ENCODE data around the gene ARHGEF12.

The ARHGEF12 gene

GRCh38 chr11:120515186-120515723, 179.0 kb downstream of the ARHGEF12 start:
- TF ChIP-seq HDGF (IDR thresholded peaks at IDR 0.05; ENCODE audit: borderline replicate concordance) (no peak), FOXM1 (IDR thresholded peaks at IDR 0.05; ENCODE audit: borderline replicate concordance) (no peak), FOXA1 (IDR thresholded peaks at IDR 0.05) (no peak), SP1 (IDR thresholded peaks at IDR 0.05) (no peak), FOXK2 (IDR thresholded peaks at IDR 0.05) (no peak), SUZ12 (IDR thresholded peaks at IDR 0.05) (no peak), NFRKB (IDR thresholded peaks at IDR 0.05) (no peak), BHLHE40 (IDR thresholded peaks at IDR 0.05; ENCODE audit: borderline replicate concordance) (no peak), CTBP1 (IDR thresholded peaks at IDR 0.05; ENCODE audit: borderline replicate concordance) (no peak), LEF1 (IDR thresholded peaks at IDR 0.05; ENCODE audit: borderline replicate concordance) (no peak), ZNF384 (IDR thresholded peaks at IDR 0.05) (no peak), ARNT (IDR thresholded peaks at IDR 0.05) (no peak), ELF4 (IDR thresholded peaks at IDR 0.05) (no peak), TARDBP (IDR thresholded peaks at IDR 0.05) (no peak)
- DNase-seq (ENCODE audit: extremely low spot score): no peak
- ChIA-PET CTCF (no interaction called here), POLR2A (no interaction called here)

- POLR2A ChIA-PET: no interaction called here
Measured at GRCh38 chr11:120516461-120517389, 180.5 kb downstream of the ARHGEF12 start.

GRCh38 chr11:120517390-120517761, 181.2 kb downstream of the ARHGEF12 start:
- no peak for DNase-seq (ENCODE audit: extremely low spot score)
- TF ChIP-seq TARDBP (IDR thresholded peaks at IDR 0.05): no peak
- no peak for TF ChIP-seq BHLHE40 (IDR thresholded peaks at IDR 0.05; ENCODE audit: borderline replicate concordance)
- no peak for TF ChIP-seq SP1 (IDR thresholded peaks at IDR 0.05)
- no peak for TF ChIP-seq SUZ12 (IDR thresholded peaks at IDR 0.05)
- no peak for TF ChIP-seq FOXM1 (IDR thresholded peaks at IDR 0.05; ENCODE audit: borderline replicate concordance)
- no peak for TF ChIP-seq LEF1 (IDR thresholded peaks at IDR 0.05; ENCODE audit: borderline replicate concordance)
- TF ChIP-seq PKNOX1 (IDR thresholded peaks at IDR 0.05): no peak
- no peak for TF ChIP-seq NFRKB (IDR thresholded peaks at IDR 0.05)
- POLR2A ChIA-PET: no interaction called here
- CTCF ChIA-PET: interaction anchor here (0.8 kb wide), 1 partner anchor 82 kb away, joined by 3 read pairs; no protein-coding TSS in a partner anchor

More at GRCh38 chr11:120516461-120517389, 180.5 kb downstream of the ARHGEF12 start:
- CTCF ChIA-PET: no interaction called here
- no peak for DNase-seq (ENCODE audit: extremely low spot score)
- TF ChIP-seq PKNOX1 (IDR thresholded peaks at IDR 0.05) (no peak), L3MBTL2 (conservative IDR thresholded peaks at IDR 0.05) (no peak), LEF1 (IDR thresholded peaks at IDR 0.05; ENCODE audit: borderline replicate concordance) (no peak), ARNT (IDR thresholded peaks at IDR 0.05) (no peak), BHLHE40 (IDR thresholded peaks at IDR 0.05; ENCODE audit: borderline replicate concordance) (no peak), FOXK2 (IDR thresholded peaks at IDR 0.05) (no peak), FOXA1 (IDR thresholded peaks at IDR 0.05) (no peak), SP1 (IDR thresholded peaks at IDR 0.05) (no peak), ELF4 (IDR thresholded peaks at IDR 0.05) (no peak), TARDBP (IDR thresholded peaks at IDR 0.05) (no peak), CTBP1 (IDR thresholded peaks at IDR 0.05; ENCODE audit: borderline replicate concordance) (no peak), HDGF (IDR thresholded peaks at IDR 0.05; ENCODE audit: borderline replicate concordance) (no peak)

- no peak for DNase-seq (ENCODE audit: extremely low spot score)
- CTCF ChIA-PET: interaction anchor here (0.8 kb wide), 1 partner anchor 81 kb away, joined by 3 read pairs; no protein-coding TSS in a partner anchor
- POLR2A ChIA-PET: no interaction called here
- TF ChIP-seq NFRKB (IDR thresholded peaks at IDR 0.05) (no peak), BHLHE40 (IDR thresholded peaks at IDR 0.05; ENCODE audit: borderline replicate concordance) (no peak), HDGF (IDR thresholded peaks at IDR 0.05; ENCODE audit: borderline replicate concordance) (no peak), L3MBTL2 (conservative IDR thresholded peaks at IDR 0.05) (no peak), ELF4 (IDR thresholded peaks at IDR 0.05) (no peak), TARDBP (IDR thresholded peaks at IDR 0.05) (no peak), ZNF384 (IDR thresholded peaks at IDR 0.05) (no peak), PKNOX1 (IDR thresholded peaks at IDR 0.05) (no peak), SUZ12 (IDR thresholded peaks at IDR 0.05) (no peak), ARNT (IDR thresholded peaks at IDR 0.05) (no peak), CTBP1 (IDR thresholded peaks at IDR 0.05; ENCODE audit: borderline replicate concordance) (no peak), FOXM1 (IDR thresholded peaks at IDR 0.05; ENCODE audit: borderline replicate concordance) (no peak)
Measured at GRCh38 chr11:120517801-120518291, 181.6 kb downstream of the ARHGEF12 start.

- no peak for TF ChIP-seq FOXM1 (IDR thresholded peaks at IDR 0.05; ENCODE audit: borderline replicate concordance)
- no peak for TF ChIP-seq NFRKB (IDR thresholded peaks at IDR 0.05)
- TF ChIP-seq FOXA1 (IDR thresholded peaks at IDR 0.05): no peak
- TF ChIP-seq ZNF384 (IDR thresholded peaks at IDR 0.05): no peak
- no peak for TF ChIP-seq ARNT (IDR thresholded peaks at IDR 0.05)
- no peak for TF ChIP-seq TARDBP (IDR thresholded peaks at IDR 0.05)
- no peak for TF ChIP-seq L3MBTL2 (conservative IDR thresholded peaks at IDR 0.05)
- TF ChIP-seq CTBP1 (IDR thresholded peaks at IDR 0.05; ENCODE audit: borderline replicate concordance): no peak
- ChIA-PET CTCF (interaction anchor here (0.8 kb wide), 1 partner anchor 81 kb away, joined by 3 read pairs; no protein-coding TSS in a partner anchor), POLR2A (no interaction called here)
- DNase-seq (ENCODE audit: extremely low spot score): no peak
Measured at GRCh38 chr11:120518356-120518755, 182.1 kb downstream of the ARHGEF12 start.
